ENCODE measurements around the gene RSPH1.

GRCh38 chr21:42465803-42466127 is 30.3 kb downstream of the RSPH1 start:
- TF ChIP-seq, protein P1, sequence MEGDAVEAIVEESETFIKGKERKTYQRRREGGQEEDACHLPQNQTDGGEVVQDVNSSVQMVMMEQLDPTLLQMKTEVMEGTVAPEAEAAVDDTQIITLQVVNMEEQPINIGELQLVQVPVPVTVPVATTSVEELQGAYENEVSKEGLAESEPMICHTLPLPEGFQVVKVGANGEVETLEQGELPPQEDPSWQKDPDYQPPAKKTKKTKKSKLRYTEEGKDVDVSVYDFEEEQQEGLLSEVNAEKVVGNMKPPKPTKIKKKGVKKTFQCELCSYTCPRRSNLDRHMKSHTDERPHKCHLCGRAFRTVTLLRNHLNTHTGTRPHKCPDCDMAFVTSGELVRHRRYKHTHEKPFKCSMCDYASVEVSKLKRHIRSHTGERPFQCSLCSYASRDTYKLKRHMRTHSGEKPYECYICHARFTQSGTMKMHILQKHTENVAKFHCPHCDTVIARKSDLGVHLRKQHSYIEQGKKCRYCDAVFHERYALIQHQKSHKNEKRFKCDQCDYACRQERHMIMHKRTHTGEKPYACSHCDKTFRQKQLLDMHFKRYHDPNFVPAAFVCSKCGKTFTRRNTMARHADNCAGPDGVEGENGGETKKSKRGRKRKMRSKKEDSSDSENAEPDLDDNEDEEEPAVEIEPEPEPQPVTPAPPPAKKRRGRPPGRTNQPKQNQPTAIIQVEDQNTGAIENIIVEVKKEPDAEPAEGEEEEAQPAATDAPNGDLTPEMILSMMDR (IDR thresholded peaks at IDR 0.05) = no peak
- TF ChIP-seq POLR2A (IDR thresholded peaks at IDR 0.05) = no peak
